Neural cell (in vitro differentiated cells): ENCODE measurements around the gene CFTR. TPM values are rescaled to one million over a fixed set of nuclear protein-coding genes. Genes with fewer than 3 reads are reported as not detected.

Experiments
- H2AFZ ChIP-seq: fragments of 200-600, 300-800 bp; sonication (generic), shearing (Covaris generic); 2 replicates; pipeline ENCODE4 v1.6.0; 2014; ENCODE audit warnings: low read depth, mild to moderate bottlenecking, antibody characterized with exemption, low read length, moderate library complexity
- H3F3A ChIP-seq: fragments of 200-600 bp; shearing (Covaris generic); 2 replicates; pipeline ENCODE4 v1.6.1; 2016; ENCODE audit warnings: mild to moderate bottlenecking, moderate library complexity, mixed read lengths, antibody characterized with exemption, low read length; ENCODE audit not compliant: insufficient read depth, poor library complexity, severe bottlenecking
- H3K27ac ChIP-seq: fragments of 200-600, 300-800 bp; sonication (generic), shearing (Covaris generic); 2 replicates; pipeline ENCODE4 v1.5.1; 2014; ENCODE audit warnings: mild to moderate bottlenecking, low read length, moderate library complexity
- H3K27me3 ChIP-seq: fragments of 300-800, 200-600 bp; sonication (generic), shearing (Covaris generic); 2 replicates; pipeline ENCODE4 v1.6.0; 2014; ENCODE audit warnings: mild to moderate bottlenecking, low read depth, low read length, moderate library complexity; ENCODE audit not compliant: insufficient read depth
- H3K36me3 ChIP-seq: fragments of 300-800, 200-600 bp; sonication (generic), shearing (Covaris generic); 2 replicates; pipeline ENCODE4 v1.5.1; 2014; ENCODE audit warnings: mild to moderate bottlenecking, antibody characterized with exemption, low read length, moderate library complexity; ENCODE audit not compliant: insufficient read depth
- H3K4me2 ChIP-seq: fragments of 300-800, 200-600 bp; sonication (generic), shearing (Covaris generic); 2 replicates; pipeline ENCODE4 v1.6.0; 2014; ENCODE audit warnings: mild to moderate bottlenecking, low read length
- H3K4me3 ChIP-seq: fragments of 300-800, 200-600 bp; sonication (generic), shearing (Covaris generic); 2 replicates; pipeline ENCODE4 v1.5.1; 2014; ENCODE audit warnings: mild to moderate bottlenecking, low read length, moderate library complexity
- H3K79me2 ChIP-seq: fragments of 200-600 bp; shearing (Covaris generic); replicated peaks from 2 replicates; pipeline ENCODE4 v1.6.0; 2014; ENCODE audit warnings: mild to moderate bottlenecking, low read length, moderate library complexity; ENCODE audit not compliant: insufficient read depth
- H3K9ac ChIP-seq: fragments of 300-800, 200-600 bp; sonication (generic), shearing (Covaris generic); 2 replicates; pipeline ENCODE4 v1.6.1; 2016; ENCODE audit warnings: mild to moderate bottlenecking, low read length, mixed read lengths
- H3K9me2 ChIP-seq: fragments of 200-600 bp; shearing (Covaris generic); 2 replicates; pipeline ENCODE4 v1.6.1; 2016; ENCODE audit warnings: mild to moderate bottlenecking, low read length, mixed read lengths; ENCODE audit not compliant: insufficient read depth
- H3K9me3 ChIP-seq: fragments of 200-600, 300-800 bp; sonication (generic), shearing (Covaris generic); 2 replicates; pipeline ENCODE4 v1.6.1; 2016; ENCODE audit warnings: mild to moderate bottlenecking, mixed run types, low read length, moderate library complexity, mixed read lengths
- H4K20me1 ChIP-seq: fragments of 200-600 bp; shearing (Covaris generic); 2 replicates; pipeline ENCODE4 v1.6.1; 2016; ENCODE audit warnings: mild to moderate bottlenecking, mixed run types; ENCODE audit not compliant: insufficient read depth
- EP300 ChIP-seq: fragments of 450-650 bp; conservative IDR thresholded peaks from 2 replicates; pipeline ENCODE4 v1.6.1; 2014; ENCODE audit warnings: antibody characterized with exemption, mild to moderate bottlenecking, moderate library complexity; ENCODE audit not compliant: poor library complexity, severe bottlenecking
- EZH2 ChIP-seq: fragments of 200-600, 300-800 bp; shearing (Covaris generic), sonication (generic); IDR thresholded peaks from 2 replicates; pipeline ENCODE4 v1.6.1; 2014; ENCODE audit warnings: antibody characterized with exemption, low read length, borderline replicate concordance, mild to moderate bottlenecking; ENCODE audit not compliant: insufficient read depth, poor library complexity, severe bottlenecking
- MXI1 ChIP-seq: fragments of 450-650 bp; conservative IDR thresholded peaks from 2 replicates; pipeline ENCODE4 v1.6.1; 2014; ENCODE audit warnings: antibody characterized with exemption, mild to moderate bottlenecking; ENCODE audit not compliant: poor library complexity, severe bottlenecking
- POLR2AphosphoS5 ChIP-seq: IDR thresholded peaks from 2 replicates; pipeline ENCODE4 v1.6.1; 2012
- RAD21 ChIP-seq: fragments of 450-650 bp; conservative IDR thresholded peaks from 2 replicates; pipeline ENCODE4 v1.6.1; 2014; ENCODE audit warnings: antibody characterized with exemption, mild to moderate bottlenecking, moderate library complexity
- REST ChIP-seq: IDR thresholded peaks from 2 replicates; pipeline ENCODE4 v1.6.1; 2012; ENCODE audit warnings: borderline replicate concordance
- SMC3 ChIP-seq: fragments of 450-650 bp; conservative IDR thresholded peaks from 2 replicates; pipeline ENCODE4 v1.6.1; 2014; ENCODE audit warnings: antibody characterized with exemption, mild to moderate bottlenecking, moderate library complexity; ENCODE audit not compliant: poor library complexity
- TAF1 ChIP-seq: IDR thresholded peaks from 2 replicates; pipeline ENCODE4 v1.6.1; 2012; ENCODE audit warnings: low read depth
- polyA minus RNA-seq: library from RNA; depleted of rRNA, polyadenylated mRNA; stranded (reverse); fragments of >200 nt; gene quantifications from 2 replicates; pipeline ENCODE4 v1.2.3, GENCODE V29; 2014
- polyA plus RNA-seq: library from polyadenylated mRNA; depleted of rRNA; stranded (reverse); fragments of >200 nt; gene quantifications from 2 replicates; pipeline ENCODE4 v1.2.3, GENCODE V29; 2014
- TF ChIP-seq, protein P1 (sequence below): fragments of 450-650 bp; IDR thresholded peaks from 2 replicates; pipeline ENCODE4 v1.5.1; 2014; ENCODE audit warnings: antibody characterized with exemption, mild to moderate bottlenecking, moderate library complexity; ENCODE audit not compliant: poor library complexity, severe bottlenecking

CFTR gene
- not detected in 2 replicates for polyA plus RNA-seq
- 0.24 TPM in 1 of 2 replicates, not detected in the other for polyA minus RNA-seq

- Histone ChIP-seq H3K9ac (peak within 1 kb of the TSS; percentile 9), H3K4me3 (peak within 1 kb of the TSS; percentile 67), H3K9me2 (no peaks in the 10 kb centered on the region), H3K79me2 (no peaks in the 10 kb centered on the region), H4K20me1 (no peaks in the 10 kb centered on the region), H3K27me3 (peaks cover 67% of the 10 kb centered on the region), H3K36me3 (no peaks in the 10 kb centered on the region), H3F3A (no peaks in the 10 kb centered on the region), H3K9me3 (no peaks in the 10 kb centered on the region), H2AFZ (no peak within 1 kb of the TSS), H3K27ac (no peak within 1 kb of the TSS), H3K4me2 (peak within 1 kb of the TSS; percentile 16)
- TF ChIP-seq MXI1 (no peak), TAF1 (no peak), EZH2 (no peak), POLR2AphosphoS5 (no peak), EP300 (no peak), RAD21 (no peak), SMC3 (no peak), REST (no peak)
- TF ChIP-seq, protein P1, sequence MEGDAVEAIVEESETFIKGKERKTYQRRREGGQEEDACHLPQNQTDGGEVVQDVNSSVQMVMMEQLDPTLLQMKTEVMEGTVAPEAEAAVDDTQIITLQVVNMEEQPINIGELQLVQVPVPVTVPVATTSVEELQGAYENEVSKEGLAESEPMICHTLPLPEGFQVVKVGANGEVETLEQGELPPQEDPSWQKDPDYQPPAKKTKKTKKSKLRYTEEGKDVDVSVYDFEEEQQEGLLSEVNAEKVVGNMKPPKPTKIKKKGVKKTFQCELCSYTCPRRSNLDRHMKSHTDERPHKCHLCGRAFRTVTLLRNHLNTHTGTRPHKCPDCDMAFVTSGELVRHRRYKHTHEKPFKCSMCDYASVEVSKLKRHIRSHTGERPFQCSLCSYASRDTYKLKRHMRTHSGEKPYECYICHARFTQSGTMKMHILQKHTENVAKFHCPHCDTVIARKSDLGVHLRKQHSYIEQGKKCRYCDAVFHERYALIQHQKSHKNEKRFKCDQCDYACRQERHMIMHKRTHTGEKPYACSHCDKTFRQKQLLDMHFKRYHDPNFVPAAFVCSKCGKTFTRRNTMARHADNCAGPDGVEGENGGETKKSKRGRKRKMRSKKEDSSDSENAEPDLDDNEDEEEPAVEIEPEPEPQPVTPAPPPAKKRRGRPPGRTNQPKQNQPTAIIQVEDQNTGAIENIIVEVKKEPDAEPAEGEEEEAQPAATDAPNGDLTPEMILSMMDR, result no peak
Measured at GRCh38 chr7:117479225-117480054, at the start of gene CFTR. CFTR (plus strand) TSS chr7:117480025; CDS start chr7:117480095, 70 bp downstream.

- Histone ChIP-seq H3K9me2 (no peaks in the 10 kb centered on the region), H3F3A (no peaks in the 10 kb centered on the region), H3K4me3 (no peak overlapping the region), H3K9me3 (no peaks in the 10 kb centered on the region), H3K4me2 (no peak overlapping the region), H4K20me1 (no peaks in the 10 kb centered on the region), H3K27ac (no peak overlapping the region), H3K27me3 (no peaks in the 10 kb centered on the region), H3K79me2 (no peaks in the 10 kb centered on the region), H3K9ac (no peak overlapping the region), H3K36me3 (no peaks in the 10 kb centered on the region), H2AFZ (no peak overlapping the region)
- no peak for TF ChIP-seq RAD21
- no peak for TF ChIP-seq EP300
- no peak for TF ChIP-seq SMC3
- no peak for TF ChIP-seq EZH2
- no peak for TF ChIP-seq REST
- TF ChIP-seq MXI1, result no peak
- TF ChIP-seq, protein P1, result no peak
- no peak for TF ChIP-seq POLR2AphosphoS5
- TF ChIP-seq TAF1, result no peak
Measured at GRCh38 chr7:117435475-117436043, 44.3 kb upstream of the CFTR start.
